ENCODE results near the gene ACKR2. TPM values are rescaled to one million over a fixed set of nuclear protein-coding genes. Genes with fewer than 3 reads are reported as not detected.

The ACKR2 gene
- total and polyA plus RNA-seq, 2 of the 13 experiments (the other 11 are each of a cell fraction or from before 2014, with no cell fraction given), result 1.1 to 1.9 TPM

DNA sequence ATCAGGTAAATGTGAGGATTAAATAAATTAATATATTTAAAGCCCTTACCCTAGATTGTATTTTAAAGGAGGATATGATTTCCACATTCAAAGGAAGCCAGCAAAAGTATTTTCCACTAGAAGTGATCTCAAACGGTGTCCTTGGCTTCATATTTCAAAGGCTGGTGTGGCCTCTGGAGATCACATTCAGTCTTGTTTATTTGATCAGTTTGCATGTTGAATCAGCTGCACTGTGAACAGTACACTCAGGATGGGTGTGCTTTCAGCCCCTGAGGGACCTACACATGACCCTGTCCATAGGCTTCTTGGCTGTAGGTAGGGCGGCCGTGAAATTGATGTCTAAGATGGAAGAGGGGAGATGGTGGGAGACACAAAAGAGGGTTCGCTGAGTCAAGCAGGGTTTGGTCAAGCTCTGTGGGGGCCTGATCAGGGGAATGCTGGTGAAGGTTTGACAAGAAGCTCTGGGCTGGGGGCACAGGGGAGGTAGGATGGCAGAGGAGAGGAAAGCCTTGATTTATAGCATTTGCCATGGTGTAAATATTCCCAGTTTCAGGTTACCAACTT, 44.6 kb downstream of the ACKR2 start (continued):
- TF ChIP-seq, protein P1, sequence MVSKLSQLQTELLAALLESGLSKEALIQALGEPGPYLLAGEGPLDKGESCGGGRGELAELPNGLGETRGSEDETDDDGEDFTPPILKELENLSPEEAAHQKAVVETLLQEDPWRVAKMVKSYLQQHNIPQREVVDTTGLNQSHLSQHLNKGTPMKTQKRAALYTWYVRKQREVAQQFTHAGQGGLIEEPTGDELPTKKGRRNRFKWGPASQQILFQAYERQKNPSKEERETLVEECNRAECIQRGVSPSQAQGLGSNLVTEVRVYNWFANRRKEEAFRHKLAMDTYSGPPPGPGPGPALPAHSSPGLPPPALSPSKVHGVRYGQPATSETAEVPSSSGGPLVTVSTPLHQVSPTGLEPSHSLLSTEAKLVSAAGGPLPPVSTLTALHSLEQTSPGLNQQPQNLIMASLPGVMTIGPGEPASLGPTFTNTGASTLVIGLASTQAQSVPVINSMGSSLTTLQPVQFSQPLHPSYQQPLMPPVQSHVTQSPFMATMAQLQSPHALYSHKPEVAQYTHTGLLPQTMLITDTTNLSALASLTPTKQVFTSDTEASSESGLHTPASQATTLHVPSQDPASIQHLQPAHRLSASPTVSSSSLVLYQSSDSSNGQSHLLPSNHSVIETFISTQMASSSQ (IDR thresholded peaks at IDR 0.05; ENCODE audit: low read depth), result peak; percentile 67; the same call in 1 of the 2 replicates
- TF ChIP-seq, protein P1 (CRISPR knock-in tag; IDR thresholded peaks at IDR 0.05; ENCODE audit: borderline replicate concordance), result peak; percentile 80; the same call in 1 of the 2 replicates
- TF ChIP-seq, protein P2, sequence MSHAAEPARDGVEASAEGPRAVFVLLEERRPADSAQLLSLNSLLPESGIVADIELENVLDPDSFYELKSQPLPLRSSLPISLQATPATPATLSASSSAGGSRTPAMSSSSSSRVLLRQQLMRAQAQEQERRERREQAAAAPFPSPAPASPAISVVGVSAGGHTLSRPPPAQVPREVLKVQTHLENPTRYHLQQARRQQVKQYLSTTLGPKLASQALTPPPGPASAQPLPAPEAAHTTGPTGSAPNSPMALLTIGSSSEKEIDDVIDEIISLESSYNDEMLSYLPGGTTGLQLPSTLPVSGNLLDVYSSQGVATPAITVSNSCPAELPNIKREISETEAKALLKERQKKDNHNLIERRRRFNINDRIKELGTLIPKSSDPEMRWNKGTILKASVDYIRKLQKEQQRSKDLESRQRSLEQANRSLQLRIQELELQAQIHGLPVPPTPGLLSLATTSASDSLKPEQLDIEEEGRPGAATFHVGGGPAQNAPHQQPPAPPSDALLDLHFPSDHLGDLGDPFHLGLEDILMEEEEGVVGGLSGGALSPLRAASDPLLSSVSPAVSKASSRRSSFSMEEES (CRISPR knock-in tag; IDR thresholded peaks at IDR 0.05), result peak; percentile 92
- TF ChIP-seq ADNP (CRISPR knock-in tag; IDR thresholded peaks at IDR 0.05) (no peak), TGIF2 (CRISPR knock-in tag; IDR thresholded peaks at IDR 0.05) (no peak), ZNF232 (CRISPR knock-in tag; IDR thresholded peaks at IDR 0.05; ENCODE audit: borderline replicate concordance) (0 out of 2 replicates have a peak, but pooled peaks have one; percentile 46), SAP130 (CRISPR knock-in tag; IDR thresholded peaks at IDR 0.05; ENCODE audit: low read depth) (peak; percentile 92), SIX4 (CRISPR knock-in tag; IDR thresholded peaks at IDR 0.05) (peak; percentile 100), ZNF331 (CRISPR knock-in tag; IDR thresholded peaks at IDR 0.05) (peak; percentile 54; the same call in 1 of the 2 replicates), HOXA3 (CRISPR knock-in tag; IDR thresholded peaks at IDR 0.05) (peak; percentile 85), PRMT3 (CRISPR knock-in tag; IDR thresholded peaks at IDR 0.05; ENCODE audit: borderline replicate concordance, low read depth) (no peak), ZNF781 (CRISPR knock-in tag; IDR thresholded peaks at IDR 0.05; ENCODE audit: borderline replicate concordance, not compliant biosample characterization) (peak; percentile 48)
- TF ChIP-seq, protein P3, sequence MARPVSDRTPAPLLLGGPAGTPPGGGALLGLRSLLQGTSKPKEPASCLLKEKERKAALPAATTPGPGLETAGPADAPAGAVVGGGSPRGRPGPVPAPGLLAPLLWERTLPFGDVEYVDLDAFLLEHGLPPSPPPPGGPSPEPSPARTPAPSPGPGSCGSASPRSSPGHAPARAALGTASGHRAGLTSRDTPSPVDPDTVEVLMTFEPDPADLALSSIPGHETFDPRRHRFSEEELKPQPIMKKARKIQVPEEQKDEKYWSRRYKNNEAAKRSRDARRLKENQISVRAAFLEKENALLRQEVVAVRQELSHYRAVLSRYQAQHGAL (CRISPR knock-in tag; IDR thresholded peaks at IDR 0.05; ENCODE audit: not compliant biosample characterization), result no peak
- TF ChIP-seq, protein P4, sequence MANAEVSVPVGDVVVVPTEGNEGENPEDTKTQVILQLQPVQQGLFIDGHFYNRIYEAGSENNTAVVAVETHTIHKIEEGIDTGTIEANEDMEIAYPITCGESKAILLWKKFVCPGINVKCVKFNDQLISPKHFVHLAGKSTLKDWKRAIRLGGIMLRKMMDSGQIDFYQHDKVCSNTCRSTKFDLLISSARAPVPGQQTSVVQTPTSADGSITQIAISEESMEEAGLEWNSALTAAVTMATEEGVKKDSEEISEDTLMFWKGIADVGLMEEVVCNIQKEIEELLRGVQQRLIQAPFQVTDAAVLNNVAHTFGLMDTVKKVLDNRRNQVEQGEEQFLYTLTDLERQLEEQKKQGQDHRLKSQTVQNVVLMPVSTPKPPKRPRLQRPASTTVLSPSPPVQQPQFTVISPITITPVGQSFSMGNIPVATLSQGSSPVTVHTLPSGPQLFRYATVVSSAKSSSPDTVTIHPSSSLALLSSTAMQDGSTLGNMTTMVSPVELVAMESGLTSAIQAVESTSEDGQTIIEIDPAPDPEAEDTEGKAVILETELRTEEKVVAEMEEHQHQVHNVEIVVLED (CRISPR knock-in tag; IDR thresholded peaks at IDR 0.05; ENCODE audit: borderline replicate concordance), result 0 out of 2 replicates have a peak, but pooled peaks have one; percentile 20
- TF ChIP-seq, protein P5, sequence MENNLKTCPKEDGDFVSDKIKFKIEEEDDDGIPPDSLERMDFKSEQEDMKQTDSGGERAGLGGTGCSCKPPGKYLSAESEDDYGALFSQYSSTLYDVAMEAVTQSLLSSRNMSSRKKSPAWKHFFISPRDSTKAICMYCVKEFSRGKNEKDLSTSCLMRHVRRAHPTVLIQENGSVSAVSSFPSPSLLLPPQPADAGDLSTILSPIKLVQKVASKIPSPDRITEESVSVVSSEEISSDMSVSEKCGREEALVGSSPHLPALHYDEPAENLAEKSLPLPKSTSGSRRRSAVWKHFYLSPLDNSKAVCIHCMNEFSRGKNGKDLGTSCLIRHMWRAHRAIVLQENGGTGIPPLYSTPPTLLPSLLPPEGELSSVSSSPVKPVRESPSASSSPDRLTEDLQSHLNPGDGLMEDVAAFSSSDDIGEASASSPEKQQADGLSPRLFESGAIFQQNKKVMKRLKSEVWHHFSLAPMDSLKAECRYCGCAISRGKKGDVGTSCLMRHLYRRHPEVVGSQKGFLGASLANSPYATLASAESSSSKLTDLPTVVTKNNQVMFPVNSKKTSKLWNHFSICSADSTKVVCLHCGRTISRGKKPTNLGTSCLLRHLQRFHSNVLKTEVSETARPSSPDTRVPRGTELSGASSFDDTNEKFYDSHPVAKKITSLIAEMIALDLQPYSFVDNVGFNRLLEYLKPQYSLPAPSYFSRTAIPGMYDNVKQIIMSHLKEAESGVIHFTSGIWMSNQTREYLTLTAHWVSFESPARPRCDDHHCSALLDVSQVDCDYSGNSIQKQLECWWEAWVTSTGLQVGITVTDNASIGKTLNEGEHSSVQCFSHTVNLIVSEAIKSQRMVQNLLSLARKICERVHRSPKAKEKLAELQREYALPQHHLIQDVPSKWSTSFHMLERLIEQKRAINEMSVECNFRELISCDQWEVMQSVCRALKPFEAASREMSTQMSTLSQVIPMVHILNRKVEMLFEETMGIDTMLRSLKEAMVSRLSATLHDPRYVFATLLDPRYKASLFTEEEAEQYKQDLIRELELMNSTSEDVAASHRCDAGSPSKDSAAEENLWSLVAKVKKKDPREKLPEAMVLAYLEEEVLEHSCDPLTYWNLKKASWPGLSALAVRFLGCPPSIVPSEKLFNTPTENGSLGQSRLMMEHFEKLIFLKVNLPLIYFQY (CRISPR knock-in tag; IDR thresholded peaks at IDR 0.05; ENCODE audit: borderline replicate concordance), result peak; percentile 60; the same call in 1 of the 2 replicates
- TF ChIP-seq, protein P6, sequence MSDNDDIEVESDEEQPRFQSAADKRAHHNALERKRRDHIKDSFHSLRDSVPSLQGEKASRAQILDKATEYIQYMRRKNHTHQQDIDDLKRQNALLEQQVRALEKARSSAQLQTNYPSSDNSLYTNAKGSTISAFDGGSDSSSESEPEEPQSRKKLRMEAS (IDR thresholded peaks at IDR 0.05), result peak; percentile 66
